Measurements from ENCODE around the gene ZIC2. TPM values are rescaled to one million over a fixed set of nuclear protein-coding genes. Genes with fewer than 3 reads are reported as not detected.

Gene ZIC2
- total and polyA plus RNA-seq, 2 of the 8 experiments (the other 6 are each of a cell fraction or from before 2014, with no cell fraction given), result 53.2 to 372 TPM

- TF ChIP-seq CTCF (IDR thresholded peaks at IDR 0.05; ENCODE audit: control extremely low read depth in 1 of 3, insufficient read depth in 1 of 3, low read depth in 1 of 3, low read length in 3 of 3) (no peak), CREB1 (IDR thresholded peaks at IDR 0.05) (no peak), POLR2A (IDR thresholded peaks at IDR 0.05; ENCODE audit: control extremely low read depth in 1 of 2, low read depth in 2 of 2, low read length in 2 of 2) (peak in 1 of 2 experiments; percentile 79; a peak in 2 of 3 replicates), PHF8 (conservative IDR thresholded peaks at IDR 0.05; ENCODE audit: low read depth, low read length) (peak; percentile 57; the same call in 1 of the 2 replicates), BCL11A (IDR thresholded peaks at IDR 0.05; ENCODE audit: low read depth in 2 of 2, low read length in 2 of 2) (no peak), RNF2 (IDR thresholded peaks at IDR 0.05; ENCODE audit: borderline replicate concordance, low read depth, low read length, missing control alignments, poor library complexity, severe bottlenecking) (no peak), BACH1 (IDR thresholded peaks at IDR 0.05; ENCODE audit: low read length) (no peak), TBP (IDR thresholded peaks at IDR 0.05; ENCODE audit: low read depth, low read length) (peak; percentile 66), TEAD4 (IDR thresholded peaks at IDR 0.05; ENCODE audit: low read depth, low read length) (peak; percentile 3; the same call in 1 of the 2 replicates), SP4 (IDR thresholded peaks at IDR 0.05; ENCODE audit: low read length) (no peak), MAX (IDR thresholded peaks at IDR 0.05) (peak; percentile 9), CBX5 (IDR thresholded peaks at IDR 0.05; ENCODE audit: low read depth, low read length) (no peak)
These were observed 505 bp upstream of the ZIC2 start (continued) for GRCh38 chr13:99980824-99981734.
